ENCODE results near the gene TRIM13.
"Not testable (repeated sequence)": the region's sequence is repeated elsewhere in the genome, so short reads cannot be mapped to it uniquely, and the experiment has no call there.

TRIM13 gene

DNA sequence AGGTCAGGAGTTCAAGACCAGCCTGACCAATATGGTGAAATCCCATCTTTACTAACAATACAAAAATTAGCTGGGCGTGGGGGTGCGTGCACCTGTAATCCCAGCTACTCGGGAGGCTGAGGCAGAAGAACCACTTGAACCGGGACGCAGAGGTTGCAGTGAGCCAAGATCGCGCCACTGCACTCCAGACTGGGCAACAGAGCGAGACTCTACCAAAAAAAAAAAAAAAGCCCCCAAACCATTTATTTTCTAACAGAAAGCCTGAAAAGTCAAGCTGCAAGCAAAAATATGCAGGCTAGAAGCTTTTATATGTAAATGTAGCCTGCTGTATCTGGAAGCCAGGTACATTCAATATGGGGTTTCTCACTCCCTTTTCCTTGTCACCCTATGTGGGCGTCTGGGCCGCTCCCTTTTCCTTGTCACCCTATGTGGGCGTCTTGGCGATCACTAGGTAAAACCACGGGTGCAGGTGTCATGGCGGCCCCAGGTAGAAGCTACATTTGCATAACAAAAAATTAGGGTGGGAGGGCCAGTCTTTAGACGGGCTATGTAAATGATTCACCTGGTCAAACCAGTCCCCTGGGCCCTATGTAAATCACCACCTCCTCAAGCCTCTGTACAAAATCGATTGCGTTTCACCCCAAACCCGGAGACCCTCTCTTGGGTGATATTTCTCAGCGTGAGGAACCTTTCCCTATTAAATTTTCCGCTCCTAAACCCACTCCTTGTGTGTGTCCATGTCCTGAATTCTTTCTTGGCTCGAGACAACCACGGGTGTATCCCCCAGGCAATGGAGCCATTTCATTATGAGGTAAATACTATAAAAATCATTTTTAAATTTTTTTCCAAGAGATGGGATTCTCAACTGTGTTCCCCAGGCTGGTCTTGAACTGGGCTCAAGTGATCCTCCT, 2.1 kb downstream of the TRIM13 start:
- no peak for DNase-seq

DNA sequence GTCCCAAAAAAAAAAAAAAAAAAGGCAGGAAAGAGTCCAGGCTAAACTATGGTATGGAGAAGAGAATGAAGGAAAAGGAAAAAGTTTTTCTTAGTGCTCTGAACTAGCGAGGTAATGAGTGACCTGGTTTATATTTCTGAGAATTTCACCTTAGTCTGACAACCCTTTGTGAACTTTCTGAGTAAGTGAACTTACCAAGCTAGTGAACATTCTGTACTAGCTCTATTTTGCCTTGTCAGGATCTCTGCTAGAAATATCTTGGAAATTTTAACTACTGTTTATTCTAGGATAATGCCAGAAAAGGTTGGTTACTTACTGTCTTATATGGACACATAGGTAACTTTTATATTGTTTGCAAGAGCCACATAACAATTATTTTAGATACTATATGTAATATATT, 4.4 kb downstream of the TRIM13 start:
- no peak for DNase-seq

DNA sequence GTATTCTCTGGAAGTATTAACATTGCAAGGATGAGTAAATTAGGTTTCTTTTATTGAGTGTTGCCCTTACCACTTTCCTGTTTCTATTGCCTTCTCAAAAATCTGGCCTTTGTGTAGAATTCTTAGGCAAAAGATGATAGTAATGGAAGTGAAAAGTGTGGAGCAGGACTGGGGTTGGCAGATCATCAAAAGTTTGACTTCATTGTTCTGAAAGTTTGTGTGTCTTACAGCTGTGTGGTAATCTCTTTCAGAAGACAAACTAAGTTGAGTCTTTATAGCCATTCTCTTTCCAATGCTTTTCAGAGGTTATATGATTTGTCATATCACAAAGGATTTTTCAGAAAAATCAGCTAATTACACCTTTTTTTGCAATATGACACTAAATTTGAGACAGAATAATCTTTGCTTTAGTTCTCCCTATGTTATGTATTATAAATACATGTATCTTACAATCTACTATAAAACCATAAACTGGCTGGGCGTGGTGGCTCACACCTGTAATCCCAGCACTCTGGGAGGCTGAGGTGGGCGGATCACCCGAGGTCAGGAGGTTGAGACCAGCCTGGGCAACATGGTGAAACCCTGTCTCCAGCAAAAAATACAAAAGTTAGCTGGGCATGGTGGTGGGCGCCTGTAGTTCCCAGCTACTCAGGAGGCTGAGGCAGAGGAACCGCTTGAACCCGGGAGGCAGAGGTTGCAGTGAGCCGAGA, 9.7 kb downstream of the TRIM13 start:
- no peak for DNase-seq

DNA sequence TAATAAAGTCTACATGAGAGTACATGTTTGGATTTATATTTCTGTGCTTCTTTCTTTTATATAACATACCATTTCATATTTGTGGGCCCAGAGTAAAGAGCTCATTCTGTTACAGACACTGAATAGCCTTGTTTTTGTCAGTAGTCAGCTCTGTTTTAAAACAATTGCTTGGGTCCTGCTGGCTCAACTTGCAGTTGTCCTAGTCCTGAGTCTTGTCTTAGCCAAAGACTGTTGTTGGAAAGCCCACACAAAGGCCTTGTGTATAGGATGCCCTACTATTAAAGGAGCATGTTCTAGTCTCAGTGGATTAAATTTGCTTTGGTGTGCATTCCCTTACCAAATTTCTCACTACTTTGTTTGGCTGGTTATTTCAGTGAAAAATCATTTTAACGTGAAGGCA, 14.6 kb downstream of the TRIM13 start:
- no peak for DNase-seq

DNA sequence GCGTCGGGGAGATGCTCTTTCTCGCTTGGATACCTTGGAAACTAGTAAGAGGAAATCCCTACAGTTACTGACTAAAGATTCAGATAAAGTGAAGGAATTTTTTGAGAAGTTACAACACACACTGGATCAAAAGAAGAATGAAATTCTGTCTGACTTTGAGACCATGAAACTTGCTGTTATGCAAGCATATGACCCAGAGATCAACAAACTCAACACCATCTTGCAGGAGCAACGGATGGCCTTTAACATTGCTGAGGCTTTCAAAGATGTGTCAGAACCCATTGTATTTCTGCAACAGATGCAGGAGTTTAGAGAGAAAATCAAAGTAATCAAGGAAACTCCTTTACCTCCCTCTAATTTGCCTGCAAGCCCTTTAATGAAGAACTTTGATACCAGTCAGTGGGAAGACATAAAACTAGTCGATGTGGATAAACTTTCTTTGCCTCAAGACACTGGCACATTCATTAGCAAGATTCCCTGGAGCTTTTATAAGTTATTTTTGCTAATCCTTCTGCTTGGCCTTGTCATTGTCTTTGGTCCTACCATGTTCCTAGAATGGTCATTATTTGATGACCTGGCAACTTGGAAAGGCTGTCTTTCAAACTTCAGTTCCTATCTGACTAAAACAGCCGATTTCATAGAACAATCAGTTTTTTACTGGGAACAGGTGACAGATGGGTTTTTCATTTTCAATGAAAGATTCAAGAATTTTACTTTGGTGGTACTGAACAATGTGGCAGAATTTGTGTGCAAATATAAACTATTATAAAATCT, 15.7 kb downstream of the TRIM13 start:
- no peak for DNase-seq

DNA sequence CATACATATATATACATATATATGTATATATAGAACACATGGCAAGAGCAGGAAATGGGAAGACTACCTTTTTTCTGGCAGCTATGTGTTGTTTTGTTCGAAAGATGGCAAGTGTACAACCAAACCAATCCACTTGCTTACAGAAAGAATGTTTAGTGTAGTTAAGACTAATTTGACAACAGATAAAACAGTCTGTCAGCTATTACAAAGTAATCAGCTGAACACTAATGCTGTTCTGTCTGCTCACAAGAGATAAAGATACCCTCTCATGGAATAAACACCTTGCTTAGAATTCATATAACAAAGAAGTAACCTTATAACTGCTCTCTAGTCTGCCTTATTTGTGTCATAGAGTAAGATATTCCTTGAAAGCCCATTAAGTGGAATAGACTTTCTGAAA, 17.5 kb downstream of the TRIM13 start:
- DNase-seq, result no peak

DNA sequence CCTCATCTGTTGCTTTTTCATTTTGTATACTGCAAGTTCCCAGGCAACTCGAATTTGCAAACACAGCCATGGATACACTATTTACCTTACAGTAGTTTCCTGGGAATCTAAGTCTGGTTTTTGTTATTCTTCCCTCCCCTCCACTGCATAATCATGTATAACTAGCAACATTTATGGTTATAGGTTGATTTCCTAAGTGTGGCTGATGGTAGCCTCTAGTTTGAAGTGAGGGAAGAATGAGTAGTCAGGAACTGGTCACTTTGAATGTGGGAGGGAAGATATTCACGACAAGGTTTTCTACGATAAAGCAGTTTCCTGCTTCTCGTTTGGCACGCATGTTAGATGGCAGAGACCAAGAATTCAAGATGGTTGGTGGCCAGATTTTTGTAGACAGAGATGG, 18.4 kb downstream of the TRIM13 start, which contains the start of gene KCNRG:
KCNRG (plus strand) TSS at position 187 of the 400 bp plus-strand sequence; CDS start at position 237, 50 bp downstream.
- no peak for DNase-seq

DNA sequence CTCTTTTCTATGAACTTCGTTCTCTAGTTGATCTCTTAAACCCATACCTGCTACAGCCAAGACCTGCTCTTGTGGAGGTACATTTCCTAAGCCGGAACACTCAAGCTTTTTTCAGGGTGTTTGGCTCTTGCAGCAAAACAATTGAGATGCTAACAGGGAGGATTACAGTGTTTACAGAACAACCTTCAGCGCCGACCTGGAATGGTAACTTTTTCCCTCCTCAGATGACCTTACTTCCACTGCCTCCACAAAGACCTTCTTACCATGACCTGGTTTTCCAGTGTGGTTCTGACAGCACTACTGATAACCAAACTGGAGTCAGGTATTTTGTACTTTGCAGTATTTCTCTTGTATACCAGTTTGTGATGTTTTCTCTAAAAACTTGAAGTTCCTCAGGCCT, 18.9 kb downstream of the TRIM13 start:
- no peak for DNase-seq

DNA sequence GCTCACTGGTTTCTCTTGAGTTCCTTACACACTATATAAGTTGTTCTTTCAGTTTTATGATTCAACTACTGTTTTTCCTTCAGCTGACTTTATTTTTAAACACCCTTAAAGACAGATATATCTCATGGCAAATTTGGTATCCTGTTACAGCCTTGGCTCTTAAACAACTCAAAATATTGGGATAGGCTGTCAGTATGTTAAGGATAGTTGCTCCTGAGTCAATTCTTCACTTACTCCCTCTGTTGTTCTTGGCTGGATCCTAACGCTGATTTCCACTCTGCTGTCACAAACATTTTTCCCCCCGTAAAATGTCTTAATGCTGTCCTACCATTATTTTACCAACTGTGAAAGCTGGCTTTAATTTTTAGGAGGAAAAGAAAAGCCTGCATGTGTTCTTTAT, 19.6 kb downstream of the TRIM13 start:
- DNase-seq, result no peak

DNA sequence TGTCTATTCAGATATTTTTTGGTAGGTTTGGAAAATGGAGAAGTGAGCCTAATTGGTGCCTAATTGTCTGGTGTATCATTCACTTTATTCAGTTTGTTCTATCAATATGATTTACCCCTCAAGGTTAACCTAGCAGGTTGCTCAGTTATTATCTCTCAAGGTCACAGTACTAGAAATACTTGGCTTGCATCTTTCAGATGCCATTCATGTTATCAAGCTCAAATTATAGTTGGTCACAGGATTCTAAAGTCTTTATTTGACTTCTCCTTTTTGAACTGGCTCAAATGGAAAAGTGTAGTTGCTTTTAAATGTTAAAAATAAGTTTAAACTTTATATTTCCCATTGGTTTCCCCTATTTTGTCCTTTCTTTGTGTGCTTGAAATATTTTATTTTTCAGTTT, 21.0 kb downstream of the TRIM13 start:
- DNase-seq, result no peak

DNA sequence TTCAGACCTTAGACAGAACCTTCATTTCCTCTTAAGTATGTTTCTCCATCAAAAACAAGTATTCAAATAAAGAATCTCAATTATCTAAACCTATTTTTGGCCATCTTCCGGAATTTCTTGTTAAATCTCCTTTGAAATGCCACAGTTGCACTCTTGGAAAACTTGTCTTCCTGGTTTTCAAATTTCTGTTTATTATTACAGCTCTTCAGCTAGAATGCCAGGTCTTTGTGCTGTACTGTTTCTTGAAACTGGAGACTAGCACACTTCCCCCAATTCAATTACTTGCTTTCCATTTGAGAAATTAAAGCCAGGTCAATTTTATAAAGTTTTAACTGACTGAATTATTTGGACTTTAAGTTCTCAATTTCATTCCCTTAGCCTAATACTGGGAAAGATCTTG, 28.6 kb downstream of the TRIM13 start:
- DNase-seq, result no peak

DNA sequence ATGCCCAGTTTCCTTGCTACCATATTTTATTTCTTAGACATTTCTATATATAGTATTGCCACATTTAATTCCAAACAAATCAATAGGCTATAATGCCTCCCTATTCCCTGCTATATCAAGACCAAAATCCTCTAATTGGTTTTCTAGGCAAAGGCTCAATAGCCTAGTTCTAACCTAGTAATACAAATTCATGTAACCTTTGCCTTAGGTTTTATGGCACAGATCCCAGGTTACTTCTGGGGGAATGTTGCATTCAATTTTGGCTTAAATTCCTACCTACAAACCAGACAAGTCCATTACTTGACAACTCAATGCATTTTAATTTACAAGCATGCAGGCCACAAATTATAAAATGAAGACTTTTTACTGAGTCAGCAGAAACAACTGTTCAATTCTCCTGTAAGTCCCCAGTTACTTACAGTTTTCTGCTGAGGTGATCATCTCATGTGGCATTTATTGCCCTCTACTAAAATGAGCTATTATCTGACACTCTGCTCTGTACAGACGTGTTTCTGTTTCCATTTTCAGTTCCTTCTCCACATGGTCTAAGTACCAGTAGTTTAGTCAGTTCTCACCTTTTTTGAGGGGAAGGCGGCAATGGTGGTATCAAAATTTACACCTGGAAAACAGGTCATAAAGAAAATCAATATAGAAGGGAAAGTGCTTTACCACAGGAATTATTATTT, 30.1 kb downstream of the TRIM13 start:
- no peak for DNase-seq

DNA sequence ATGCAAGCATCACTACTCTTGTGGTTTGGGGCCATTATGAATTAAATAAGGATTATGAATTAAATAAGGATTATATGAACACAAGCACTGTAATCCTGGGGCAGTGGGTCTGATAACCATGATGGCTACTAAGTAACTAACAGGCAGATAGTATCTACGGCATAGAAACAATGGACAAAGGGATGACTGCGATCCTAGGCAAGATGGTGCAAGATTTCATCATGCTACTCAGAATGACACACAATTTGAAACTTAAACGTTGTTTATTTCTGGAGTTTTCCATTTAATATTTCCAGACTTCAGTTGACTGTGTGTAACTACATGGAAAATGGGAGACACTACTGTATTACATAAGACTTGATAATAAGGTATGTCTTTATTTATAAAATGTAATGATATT, 33.5 kb downstream of the TRIM13 start:
- no peak for DNase-seq

DNA sequence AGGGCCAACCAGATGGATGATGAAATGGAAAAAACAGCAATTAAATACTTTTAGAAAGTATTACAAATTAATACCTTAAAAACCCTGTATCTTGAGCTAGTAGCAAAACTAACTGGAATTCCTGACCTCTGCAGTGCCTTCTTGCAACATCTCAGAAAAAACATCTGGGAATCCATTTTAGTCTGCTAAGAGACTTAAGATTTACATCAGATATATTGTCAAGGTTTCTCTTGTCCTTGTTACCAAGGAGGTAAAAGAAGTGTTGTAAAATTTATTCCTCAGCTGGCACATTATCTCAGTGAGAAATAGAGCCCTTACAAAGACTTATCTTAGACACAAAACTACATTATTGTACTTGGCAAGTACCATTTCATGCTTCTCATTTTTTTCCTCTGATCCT, 36.9 kb downstream of the TRIM13 start:
- no peak for DNase-seq

DNA sequence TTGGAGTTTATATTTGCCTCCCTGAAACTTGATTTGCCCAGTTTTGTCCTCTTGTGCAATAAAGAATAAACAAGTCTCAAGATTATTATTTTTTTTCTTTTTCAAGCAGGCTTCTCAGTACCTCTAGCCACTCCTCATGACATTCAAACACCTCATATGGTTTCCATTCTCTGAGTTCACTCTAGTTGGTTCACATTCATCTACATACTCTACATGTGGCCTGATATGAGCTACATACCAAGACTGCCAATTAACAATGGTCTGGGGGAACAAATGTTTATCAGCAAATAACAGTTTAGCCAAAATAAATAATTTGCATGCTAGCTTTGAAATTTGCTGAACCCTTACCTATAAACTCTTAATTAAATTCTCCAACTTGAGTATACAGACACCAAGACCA, 40.9 kb downstream of the TRIM13 start:
- no peak for DNase-seq

DNA sequence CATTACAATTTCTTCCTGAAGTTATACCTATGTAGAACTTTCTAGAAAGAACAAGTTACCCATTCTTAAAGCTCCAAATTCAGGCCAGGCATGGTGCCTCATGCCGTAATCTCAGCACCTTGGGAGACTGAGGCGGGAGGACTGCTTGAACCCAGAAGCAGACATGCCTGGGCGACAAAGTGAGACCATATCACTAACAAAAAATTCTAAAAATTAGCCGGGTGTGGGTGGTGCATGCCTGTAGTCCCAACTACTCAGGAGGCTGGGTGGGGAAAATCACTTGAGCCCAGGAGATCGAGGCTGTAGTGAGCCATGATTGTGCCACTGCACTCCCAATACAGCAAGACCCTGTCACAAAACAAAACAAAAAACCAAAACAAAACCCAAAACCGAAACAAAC, 41.4 kb downstream of the TRIM13 start:
- DNase-seq, result no peak

DNA sequence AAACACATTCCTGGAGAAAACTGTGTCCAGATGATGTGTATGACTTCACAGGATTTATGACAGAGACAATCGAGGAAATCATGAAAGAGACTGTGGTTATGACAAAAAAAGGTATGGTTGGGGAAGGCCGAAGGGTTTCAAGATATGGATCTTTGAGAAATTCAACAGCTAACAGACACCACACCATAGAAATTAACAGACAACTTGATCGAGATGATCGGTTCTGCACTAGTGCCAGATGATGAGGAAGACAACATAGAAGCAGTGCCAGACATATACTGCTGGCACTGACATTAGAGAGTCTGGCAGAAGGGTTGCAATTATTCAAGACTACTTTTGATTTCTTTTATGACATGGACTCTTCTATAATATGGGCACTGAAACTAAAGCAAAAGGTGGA, 55.6 kb downstream of the TRIM13 start:
- no peak for DNase-seq

DNA sequence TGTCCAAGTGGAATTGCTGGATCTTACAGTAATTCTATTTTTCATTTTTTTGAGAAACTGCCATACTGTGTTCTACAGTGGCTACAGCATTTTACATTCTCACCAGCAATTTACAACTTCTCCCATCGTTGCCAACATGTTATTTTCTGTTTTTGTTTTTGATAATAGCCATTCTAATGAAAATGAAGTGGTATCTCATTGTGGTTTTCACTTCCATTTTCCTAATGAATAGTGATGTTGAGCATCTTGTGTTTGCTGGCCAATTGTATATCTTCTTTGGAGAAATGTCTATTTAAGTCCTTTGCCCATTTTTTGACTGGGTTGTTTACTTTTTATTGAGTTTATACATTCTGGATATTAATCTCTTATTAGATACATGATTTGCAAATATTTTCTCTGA, 57.0 kb downstream of the TRIM13 start:
- no peak for DNase-seq

DNA sequence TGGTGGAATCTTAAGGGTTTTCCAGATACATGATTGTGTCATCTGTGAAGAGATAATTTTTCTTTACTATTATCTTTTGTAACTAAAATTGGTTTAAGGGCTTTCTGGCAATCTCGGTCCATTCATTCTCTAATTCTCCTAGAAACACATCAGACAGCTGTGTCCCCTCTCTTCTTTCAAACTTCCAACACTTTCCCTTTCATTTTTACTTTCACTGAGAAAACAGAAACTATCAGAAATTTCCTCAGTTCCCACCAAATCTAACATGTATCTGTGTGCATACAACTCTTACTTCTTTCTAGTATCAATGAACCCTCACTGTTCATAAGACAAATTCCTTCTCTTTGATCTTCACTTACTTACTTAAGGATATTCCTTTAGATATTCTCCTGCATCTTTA, 58.6 kb downstream of the TRIM13 start:
- no peak for DNase-seq

DNA sequence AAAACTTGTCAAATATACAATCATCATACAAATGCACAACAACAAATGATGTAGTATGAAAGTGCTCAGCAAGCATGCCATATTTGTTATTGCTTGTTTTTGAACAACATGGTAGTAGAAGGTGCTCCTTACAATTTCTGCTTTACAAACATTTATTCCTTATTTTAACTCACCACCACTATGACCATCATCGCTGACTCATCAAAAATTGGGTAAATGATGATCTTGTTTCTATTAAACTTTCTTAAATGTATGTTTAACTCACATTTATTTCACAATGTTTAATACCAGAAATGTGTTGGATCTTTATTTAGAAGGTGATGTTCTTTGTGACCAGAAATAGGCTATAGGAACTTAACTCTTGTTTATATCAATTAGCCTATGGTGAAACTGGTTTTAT, 63.9 kb downstream of the TRIM13 start:
- no peak for DNase-seq

DNA sequence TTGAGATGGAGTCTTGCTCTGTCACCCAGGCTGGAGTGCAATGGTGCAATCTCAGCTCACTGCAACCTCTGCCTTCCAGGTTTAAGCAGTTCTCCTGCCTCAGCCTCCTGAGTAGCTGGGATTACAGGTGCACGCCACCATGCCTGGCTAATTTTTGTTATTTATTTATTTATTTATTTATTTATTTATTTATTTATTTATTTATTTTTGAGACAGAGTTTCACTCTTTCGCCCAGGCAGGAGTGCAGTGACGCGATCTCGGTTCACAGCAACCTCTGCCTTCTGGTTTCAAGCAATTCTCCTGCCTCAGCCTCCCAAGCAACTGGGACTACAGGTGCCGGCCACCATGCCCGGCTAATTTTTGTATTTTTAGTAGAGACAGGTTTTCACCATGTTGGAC, 65.5 kb downstream of the TRIM13 start:
- DNase-seq, result not testable (repeated sequence)

DNA sequence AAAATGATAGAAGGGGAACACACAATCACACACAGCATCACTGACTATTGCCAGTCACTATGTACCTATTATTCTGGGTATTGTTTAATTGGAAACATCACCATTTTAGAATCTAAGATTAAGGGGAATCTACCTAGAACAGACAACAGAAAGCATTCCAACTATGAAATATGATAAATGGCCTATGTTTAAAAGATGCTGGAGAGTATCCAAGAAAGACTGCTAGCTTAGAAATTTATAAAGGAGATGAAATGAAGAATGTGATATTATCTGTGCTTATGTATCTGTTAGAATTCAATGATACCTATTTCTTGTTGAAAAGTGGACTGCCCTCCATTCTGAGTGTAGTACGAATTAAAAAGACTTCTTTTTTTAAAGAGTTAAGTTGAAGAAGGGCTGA, 68.9 kb downstream of the TRIM13 start:
- DNase-seq, result no peak

All from effector CD8-positive, alpha-beta T cell (primary cell).